ENCODE results near the gene FAM83G. TPM values are rescaled to one million over a fixed set of nuclear protein-coding genes. Genes with fewer than 3 reads are reported as not detected.
A peak's percentile ranks its signal among the peaks of the same experiment; 100 is the strongest.

FAM83G gene
- total RNA-seq, 1 experiment from 2014 or later, result 24.3 TPM

DNA sequence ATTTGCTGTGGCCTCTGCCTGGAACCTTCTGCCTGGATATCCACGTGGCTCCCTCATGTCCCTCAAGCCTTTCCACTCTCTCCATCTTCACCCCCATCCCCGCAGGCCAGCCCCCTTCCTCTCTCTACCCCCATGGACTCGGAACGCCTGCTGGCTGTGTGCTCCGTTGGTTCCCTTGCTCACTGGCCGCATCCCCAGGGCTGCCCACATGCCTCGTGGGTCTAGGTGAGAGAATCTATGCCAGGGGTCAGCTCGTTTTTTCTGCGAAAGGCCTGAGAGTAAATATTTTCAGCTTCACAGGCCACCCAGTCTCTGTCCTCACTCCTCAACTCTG lies 40.6 kb downstream of the FAM83G start:
- POLR2A ChIA-PET, result no interaction called here
- no TSS peak for BruUV-seq (replicated peaks)
- no peaks in the 10 kb centered on the region for H3K36me3 ChIP-seq (ENCODE audit: control insufficient read depth, insufficient read depth, low read length)
- Mint-ChIP-seq H3K4me1 (ENCODE audit: low read depth, unreplicated experiment) (peaks cover 11% of the 10 kb centered on the region), H3K27me3 (ENCODE audit: insufficient read depth, unreplicated experiment) (no peaks in the 10 kb centered on the region), H3K9me3 (ENCODE audit: unreplicated experiment) (no peaks in the 10 kb centered on the region), H3K4me3 (ENCODE audit: unreplicated experiment) (no peak overlapping the region), H3K27ac (ENCODE audit: unreplicated experiment) (peak overlapping the region; percentile 13), H3K36me3 (ENCODE audit: insufficient read depth, unreplicated experiment) (peaks cover 8% of the 10 kb centered on the region)
- H3K9me3 ChIP-seq, result no peaks in the 10 kb centered on the region
- no peak overlapping the region for H3K4me3 ChIP-seq (ENCODE audit: low read depth, low read length)
- intact Hi-C loops (cut with micrococcal nuclease; ENCODE audit: unreplicated experiment), result loop anchor here (10.0 kb wide), 1 partner anchor 149 kb away; no protein-coding TSS in a partner anchor
- no peak for TF ChIP-seq CTCF (IDR thresholded peaks at IDR 0.05; ENCODE audit: insufficient read depth in 1 of 2, low read depth in 1 of 2, low read length in 1 of 2, severe bottlenecking in 1 of 2, unreplicated experiment in 1 of 2)
- no peaks in the 10 kb centered on the region for H3K27me3 ChIP-seq (replicated peaks; ENCODE audit: control insufficient read depth, insufficient read depth, low read length)
- peaks cover 31% of the 10 kb centered on the region for H3K4me1 ChIP-seq
- no peak for DNase-seq
- CTCF ChIA-PET, result no interaction called here

DNA sequence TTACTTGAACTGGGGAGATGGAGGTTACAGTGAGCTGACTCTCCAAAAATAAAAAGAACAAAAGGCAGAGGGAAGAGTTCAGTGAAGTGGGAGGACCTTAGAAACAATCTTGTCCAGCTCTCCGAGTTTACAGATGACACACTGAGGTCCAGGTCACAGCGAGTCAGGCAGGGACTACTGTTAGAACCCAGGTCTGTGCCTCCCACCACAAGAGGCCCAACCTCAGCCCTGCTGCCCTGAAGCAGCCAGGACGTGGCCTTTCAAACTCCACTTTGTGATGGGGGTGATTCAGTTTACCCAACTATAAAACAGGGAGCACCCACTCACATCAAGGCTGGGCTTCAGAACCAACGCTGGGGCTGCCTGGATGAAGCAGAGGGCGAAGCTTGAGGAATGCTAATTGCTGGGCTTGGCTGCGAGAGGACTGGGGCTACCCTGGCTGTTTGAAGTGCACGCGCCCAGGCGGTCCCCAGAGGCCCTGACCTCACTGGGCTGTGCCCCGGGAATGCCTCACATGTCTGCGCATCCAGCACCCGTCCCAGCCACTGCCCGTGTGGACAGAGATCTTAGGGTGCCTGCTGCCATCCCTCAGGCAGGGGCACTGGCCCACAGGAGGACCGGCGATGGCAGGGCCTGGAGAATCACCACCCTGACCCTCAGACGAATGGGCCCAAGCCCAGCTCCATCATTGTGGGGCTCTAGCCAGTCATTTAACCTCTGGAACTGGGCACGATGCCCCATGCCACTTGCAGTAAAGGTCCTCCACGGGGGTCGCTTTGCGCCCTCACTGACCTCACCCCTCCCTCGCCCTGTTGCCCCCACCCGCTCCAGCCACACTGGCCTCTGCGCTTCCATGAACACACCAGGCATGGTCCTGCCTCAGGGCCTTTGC lies 41.2 kb downstream of the FAM83G start:
- Mint-ChIP-seq H3K4me1 (ENCODE audit: low read depth, unreplicated experiment) (peaks cover 11% of the 10 kb centered on the region), H3K9me3 (ENCODE audit: unreplicated experiment) (no peaks in the 10 kb centered on the region), H3K36me3 (ENCODE audit: insufficient read depth, unreplicated experiment) (peaks cover 5% of the 10 kb centered on the region), H3K27me3 (ENCODE audit: insufficient read depth, unreplicated experiment) (no peaks in the 10 kb centered on the region), H3K4me3 (ENCODE audit: unreplicated experiment) (no peak overlapping the region), H3K27ac (ENCODE audit: unreplicated experiment) (peak overlapping the region; percentile 19)
- peak in 1 of 2 experiments; percentile 61 for DNase-seq
- H3K9me3 ChIP-seq, result no peaks in the 10 kb centered on the region
- BruUV-seq (replicated peaks), result no TSS peak
- CTCF ChIA-PET, result interaction anchor here (1.1 kb wide), 1 partner anchor 24 kb away, joined by 3 read pairs; no protein-coding TSS in a partner anchor
- TF ChIP-seq CTCF (IDR thresholded peaks at IDR 0.05; ENCODE audit: insufficient read depth in 1 of 2, low read depth in 1 of 2, low read length in 1 of 2, severe bottlenecking in 1 of 2, unreplicated experiment in 1 of 2), result no peak
- H3K27me3 ChIP-seq (replicated peaks; ENCODE audit: control insufficient read depth, insufficient read depth, low read length), result no peaks in the 10 kb centered on the region
- no peak overlapping the region for H3K4me3 ChIP-seq (ENCODE audit: low read depth, low read length)
- H3K4me1 ChIP-seq, result peaks cover 26% of the 10 kb centered on the region
- POLR2A ChIA-PET, result no interaction called here
- H3K36me3 ChIP-seq (ENCODE audit: control insufficient read depth, insufficient read depth, low read length), result no peaks in the 10 kb centered on the region
- intact Hi-C loops (cut with micrococcal nuclease; ENCODE audit: unreplicated experiment), result loop anchor here (10.0 kb wide), 1 partner anchor 149 kb away; no protein-coding TSS in a partner anchor

- H3K4me3 Mint-ChIP-seq (ENCODE audit: unreplicated experiment), result no peak overlapping the region
- Histone ChIP-seq H3K9me3 (no peaks in the 10 kb centered on the region), H3K4me1 (peaks cover 20% of the 10 kb centered on the region), H3K27me3 (replicated peaks; ENCODE audit: control insufficient read depth, insufficient read depth, low read length) (no peaks in the 10 kb centered on the region), H3K36me3 (ENCODE audit: control insufficient read depth, insufficient read depth, low read length) (no peaks in the 10 kb centered on the region), H3K4me3 (ENCODE audit: low read depth, low read length) (no peak overlapping the region)
- no peaks in the 10 kb centered on the region for H3K27me3 Mint-ChIP-seq (ENCODE audit: insufficient read depth, unreplicated experiment)
- no TSS peak for BruUV-seq (replicated peaks)
- TF ChIP-seq CTCF (IDR thresholded peaks at IDR 0.05; ENCODE audit: insufficient read depth in 1 of 2, low read depth in 1 of 2, low read length in 1 of 2, severe bottlenecking in 1 of 2, unreplicated experiment in 1 of 2), result no peak
- H3K9me3 Mint-ChIP-seq (ENCODE audit: unreplicated experiment), result no peaks in the 10 kb centered on the region
- peaks cover 11% of the 10 kb centered on the region for H3K4me1 Mint-ChIP-seq (ENCODE audit: low read depth, unreplicated experiment)
- intact Hi-C loops (cut with micrococcal nuclease; ENCODE audit: unreplicated experiment), result loop anchor here (10.0 kb wide), 1 partner anchor 148 kb away; no protein-coding TSS in a partner anchor
- no peaks in the 10 kb centered on the region for H3K36me3 Mint-ChIP-seq (ENCODE audit: insufficient read depth, unreplicated experiment)
- DNase-seq, result no peak
- ChIA-PET POLR2A (no interaction called here), CTCF (no interaction called here)
- H3K27ac Mint-ChIP-seq (ENCODE audit: unreplicated experiment), result peak overlapping the region; percentile 19
Measured at GRCh38 chr17:18962494-18962815, 42.1 kb downstream of the FAM83G start.

All from Caco-2 (cell line).